ENCODE results near the gene SGMS1.

GRCh38 chr10:50400694-50401093 lies 223.1 kb downstream of the SGMS1 start:
- TF ChIP-seq POLR2A (IDR thresholded peaks at IDR 0.05) (no peak), CTCF (IDR thresholded peaks at IDR 0.05) (no peak)
